Measurements from ENCODE around the gene TUBGCP5. TPM values are rescaled to one million over a fixed set of nuclear protein-coding genes. Genes with fewer than 3 reads are reported as not detected.

TUBGCP5 gene
- total RNA-seq, 4 donors from 2014 or later, result 11.6 to 18.2 (median 13.6) TPM

DNA sequence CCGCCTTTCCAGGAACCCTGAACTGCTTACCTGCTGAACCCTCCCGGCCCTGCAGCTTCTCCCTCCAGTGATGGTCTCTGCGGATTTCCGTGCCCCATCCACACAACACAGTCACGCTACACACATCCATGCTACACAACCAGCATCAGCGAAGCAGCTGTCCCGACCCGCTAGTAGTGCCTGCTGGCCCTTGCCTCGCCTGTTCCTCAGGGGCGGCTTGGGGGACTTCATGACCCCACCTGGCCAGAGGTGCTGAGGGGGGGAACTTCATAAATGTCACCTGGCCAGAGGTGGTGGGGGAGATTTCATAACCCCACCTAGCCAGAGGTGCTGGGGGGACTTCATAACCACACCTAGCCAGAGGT is 530 bp upstream of the TUBGCP5 start:
- peak overlapping the region; percentile 57 to 85 (median 78) for H3K4me3 ChIP-seq
- intact Hi-C loops (cut with DNase I; ENCODE audit: low total_unique reads), result loop anchor here (2.0 to 5.0 kb wide), 2 partner anchors 59 to 203 kb away; partner anchors contain the start of genes CYFIP1 and NIPA2
- TF ChIP-seq, protein P1, sequence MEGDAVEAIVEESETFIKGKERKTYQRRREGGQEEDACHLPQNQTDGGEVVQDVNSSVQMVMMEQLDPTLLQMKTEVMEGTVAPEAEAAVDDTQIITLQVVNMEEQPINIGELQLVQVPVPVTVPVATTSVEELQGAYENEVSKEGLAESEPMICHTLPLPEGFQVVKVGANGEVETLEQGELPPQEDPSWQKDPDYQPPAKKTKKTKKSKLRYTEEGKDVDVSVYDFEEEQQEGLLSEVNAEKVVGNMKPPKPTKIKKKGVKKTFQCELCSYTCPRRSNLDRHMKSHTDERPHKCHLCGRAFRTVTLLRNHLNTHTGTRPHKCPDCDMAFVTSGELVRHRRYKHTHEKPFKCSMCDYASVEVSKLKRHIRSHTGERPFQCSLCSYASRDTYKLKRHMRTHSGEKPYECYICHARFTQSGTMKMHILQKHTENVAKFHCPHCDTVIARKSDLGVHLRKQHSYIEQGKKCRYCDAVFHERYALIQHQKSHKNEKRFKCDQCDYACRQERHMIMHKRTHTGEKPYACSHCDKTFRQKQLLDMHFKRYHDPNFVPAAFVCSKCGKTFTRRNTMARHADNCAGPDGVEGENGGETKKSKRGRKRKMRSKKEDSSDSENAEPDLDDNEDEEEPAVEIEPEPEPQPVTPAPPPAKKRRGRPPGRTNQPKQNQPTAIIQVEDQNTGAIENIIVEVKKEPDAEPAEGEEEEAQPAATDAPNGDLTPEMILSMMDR (IDR thresholded peaks at IDR 0.05 in 4 of 5, conservative IDR thresholded peaks at IDR 0.05 in 1 of 5), result no peak
- no peak for TF ChIP-seq POLR2A (IDR thresholded peaks at IDR 0.05)
- peak overlapping the region; percentile 76 to 84 (median 78) for H3K27ac ChIP-seq
- peaks cover 0 to 9% of the 10 kb centered on the region in 2 donors for H3K36me3 ChIP-seq
- ATAC-seq (no peak), DNase-seq (no peak)
- H3K9me3 ChIP-seq, result no peaks in the 10 kb centered on the region
- in situ Hi-C loops (cut with MboI; ENCODE audit: low sequenced_read_pairs in 4 of 4), result loop anchor here in 1 of 4 donors (10.0 kb wide), 1 partner anchor 205 kb away; the partner anchor contains the start of gene NIPA2
- H3K27me3 ChIP-seq, result no peaks in the 10 kb centered on the region
- peaks cover 8 to 10% of the 10 kb centered on the region in 2 donors for H3K4me1 ChIP-seq

DNA sequence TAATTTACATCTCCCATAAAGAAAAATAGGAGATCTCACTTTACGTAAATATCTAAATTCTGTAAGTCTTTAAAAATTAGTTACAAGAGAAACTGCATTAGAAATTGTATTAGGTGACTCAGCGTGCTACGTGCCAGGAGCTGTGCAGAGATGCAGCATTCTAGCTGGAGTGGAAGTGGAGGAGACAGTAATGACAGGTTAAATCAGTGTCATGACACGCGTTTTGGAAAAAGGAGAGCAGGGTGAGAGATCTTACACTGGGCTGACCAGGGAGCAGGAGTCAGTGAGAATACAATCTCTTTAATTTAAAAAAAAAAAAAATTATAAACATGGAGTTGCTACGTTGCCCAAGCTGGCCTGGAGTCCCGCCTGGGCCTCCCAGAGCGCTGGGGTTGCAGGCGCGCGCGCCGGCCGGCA is 635 bp downstream of the TUBGCP5 start:
- in situ Hi-C loops (cut with MboI; ENCODE audit: low sequenced_read_pairs in 4 of 4) (loop anchor here in 1 of 4 donors (10.0 kb wide), 1 partner anchor 204 kb away; the partner anchor contains the start of gene NIPA2), intact Hi-C loops (cut with DNase I; ENCODE audit: low total_unique reads) (loop anchor here (2.0 to 5.0 kb wide), 2 partner anchors 58 to 201 kb away; partner anchors contain the start of genes CYFIP1 and NIPA2)
- Histone ChIP-seq H3K27ac (peak overlapping the region; percentile 76 to 84 (median 78)), H3K36me3 (peaks cover 0 to 20% of the 10 kb centered on the region in 2 donors), H3K9me3 (no peaks in the 10 kb centered on the region), H3K4me3 (peak overlapping the region; percentile 57 to 85 (median 78)), H3K4me1 (peaks cover 8 to 10% of the 10 kb centered on the region in 2 donors), H3K27me3 (no peaks in the 10 kb centered on the region)
- DNase-seq (no peak), ATAC-seq (peak; percentile 23 to 32)
- TF ChIP-seq POLR2A (IDR thresholded peaks at IDR 0.05), result no peak
- TF ChIP-seq, protein P1 (IDR thresholded peaks at IDR 0.05 in 4 of 5, conservative IDR thresholded peaks at IDR 0.05 in 1 of 5), result no peak

DNA sequence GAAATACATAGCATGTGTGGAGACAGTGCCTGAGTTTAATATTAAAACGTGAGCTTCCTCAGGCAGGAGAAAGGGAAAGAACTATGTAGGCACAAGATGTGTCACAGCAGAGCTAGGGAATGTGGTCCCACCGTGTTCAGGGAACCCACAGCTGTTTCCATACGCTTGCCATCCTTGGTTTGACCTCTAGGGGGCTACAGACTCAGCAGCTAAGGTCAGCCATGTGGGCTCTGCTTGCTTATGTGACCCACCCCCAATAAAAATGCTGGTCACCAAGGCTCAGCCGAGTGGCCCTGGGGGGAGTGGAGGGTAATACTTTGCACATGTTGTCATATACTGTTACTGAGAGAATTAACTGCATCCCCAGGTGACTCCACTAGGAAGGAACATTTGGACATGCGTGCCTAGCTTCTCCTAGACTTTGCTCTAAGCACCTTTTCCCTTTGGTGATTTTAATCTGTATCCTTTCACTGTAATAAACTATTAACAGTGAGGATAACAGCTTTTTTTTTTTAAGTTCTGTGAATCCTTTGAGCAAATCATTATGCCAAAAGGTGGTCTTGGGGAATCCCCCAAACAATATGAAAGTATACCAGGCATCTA is 3.3 kb downstream of the TUBGCP5 start:
- intact Hi-C loops (cut with DNase I; ENCODE audit: low total_unique reads), result loop anchor here (5.0 kb wide), 1 partner anchor 199 kb away; the partner anchor contains the start of gene NIPA2
- no peaks in the 10 kb centered on the region for H3K27me3 ChIP-seq

DNA sequence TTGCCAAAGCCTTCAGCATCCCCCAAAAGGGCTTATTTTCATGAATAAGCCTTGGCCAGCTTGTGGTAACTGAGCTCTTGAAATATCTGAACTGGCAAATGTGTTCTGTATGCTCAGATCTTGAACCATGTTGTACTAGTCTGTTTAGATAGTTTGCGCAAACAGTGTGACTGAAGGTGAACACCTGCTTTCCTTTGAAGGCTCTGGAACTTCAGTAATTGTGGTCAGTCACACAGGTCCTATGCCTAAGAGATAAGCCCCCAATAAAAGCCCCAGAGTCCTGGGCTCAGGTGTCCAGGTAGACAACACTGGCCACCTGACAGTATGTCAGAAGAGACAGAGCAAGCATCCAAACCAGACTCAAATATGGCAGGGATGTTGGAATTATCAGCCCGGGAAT is 5.4 kb downstream of the TUBGCP5 start:
- in situ Hi-C loops (cut with MboI; ENCODE audit: low sequenced_read_pairs in 4 of 4) (loop anchor here in 1 of 4 donors (10.0 kb wide), 1 partner anchor 199 kb away; the partner anchor contains the start of gene NIPA2), intact Hi-C loops (cut with DNase I; ENCODE audit: low total_unique reads) (no loop called here)
- Histone ChIP-seq H3K4me3 (no peak overlapping the region), H3K4me1 (peaks cover 8 to 10% of the 10 kb centered on the region in 2 donors), H3K9me3 (no peaks in the 10 kb centered on the region), H3K27ac (no peak overlapping the region), H3K27me3 (no peaks in the 10 kb centered on the region), H3K36me3 (peaks cover 3 to 63% of the 10 kb centered on the region in 2 donors)
- TF ChIP-seq POLR2A (IDR thresholded peaks at IDR 0.05), result no peak
- TF ChIP-seq, protein P1 (IDR thresholded peaks at IDR 0.05 in 4 of 5, conservative IDR thresholded peaks at IDR 0.05 in 1 of 5), result no peak
- ATAC-seq, result no peak
- no peak for DNase-seq

More for the DNA sequence above, 3.3 kb downstream of the TUBGCP5 start:
- H3K9me3 ChIP-seq, result no peaks in the 10 kb centered on the region
- no peak for DNase-seq
- in situ Hi-C loops (cut with MboI; ENCODE audit: low sequenced_read_pairs in 4 of 4), result loop anchor here in 1 of 4 donors (10.0 kb wide), 1 partner anchor 201 kb away; the partner anchor contains the start of gene NIPA2
- H3K4me1 ChIP-seq, result peaks cover 8 to 10% of the 10 kb centered on the region in 2 donors
- no peak overlapping the region for H3K4me3 ChIP-seq
- no peak for ATAC-seq
- H3K36me3 ChIP-seq, result peaks cover 0 to 42% of the 10 kb centered on the region in 2 donors
- H3K27ac ChIP-seq, result no peak overlapping the region
- TF ChIP-seq POLR2A (IDR thresholded peaks at IDR 0.05), result no peak
- TF ChIP-seq, protein P1 (IDR thresholded peaks at IDR 0.05 in 4 of 5, conservative IDR thresholded peaks at IDR 0.05 in 1 of 5), result peak in 3 of 5 experiments; percentile 45 to 65 (median 57)
